Hematopoietic multipotent progenitor cell (in vitro differentiated cells): ENCODE measurements around the gene CCDC28B. TPM values are rescaled to one million over a fixed set of nuclear protein-coding genes. Genes with fewer than 3 reads are reported as not detected.

Experiments used
- DNase-seq, 3 donors: peaks; one replicate each; pipeline ENCODE4 v3.0.0-alpha.2; 2011 to 2015; ENCODE audit warnings: low read depth in 2 of 3, low spot score in 2 of 3
- total RNA-seq: library from RNA; depleted of rRNA; stranded (reverse); fragments of >200 nt; gene quantifications from one replicate; pipeline ENCODE4 v1.2.3, GENCODE V29; 2012

CCDC28B gene
- total RNA-seq, 1 donor, result 18.0 TPM

DNA sequence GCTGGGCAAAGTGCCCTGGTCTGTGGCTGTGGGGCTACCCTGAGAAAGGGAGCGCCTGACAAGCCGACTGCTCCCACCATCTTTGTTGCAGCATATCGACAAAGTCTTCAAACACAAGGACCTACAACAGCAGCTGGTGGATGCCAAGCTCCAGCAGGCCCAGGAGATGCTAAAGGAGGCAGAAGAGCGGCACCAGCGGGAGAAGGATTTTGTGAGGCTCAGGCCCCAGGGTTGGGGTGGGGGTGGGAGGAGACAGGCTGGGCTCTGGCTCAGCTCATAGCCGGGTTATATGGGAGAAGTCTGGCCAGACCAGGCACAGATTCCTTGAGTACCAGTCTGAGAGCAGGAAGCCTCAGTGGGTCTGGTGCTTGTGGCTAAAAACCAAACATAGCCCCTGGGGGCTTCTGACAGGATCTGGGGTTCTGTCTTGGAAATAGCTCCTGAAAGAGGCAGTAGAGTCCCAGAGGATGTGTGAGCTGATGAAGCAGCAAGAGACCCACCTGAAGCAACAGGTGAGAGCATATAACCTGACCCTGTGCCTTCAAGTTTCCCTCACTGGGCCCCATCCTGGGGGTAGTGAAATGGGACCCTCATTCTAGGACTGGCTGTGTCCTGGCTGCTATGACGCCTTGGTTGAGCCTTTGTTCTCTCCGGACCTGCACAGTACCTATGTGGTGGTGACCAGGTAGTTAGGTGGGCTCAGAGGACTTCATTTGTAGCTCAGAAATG, 8.0 kb upstream of the CCDC28B start:
- DNase-seq, result no peak

DNA sequence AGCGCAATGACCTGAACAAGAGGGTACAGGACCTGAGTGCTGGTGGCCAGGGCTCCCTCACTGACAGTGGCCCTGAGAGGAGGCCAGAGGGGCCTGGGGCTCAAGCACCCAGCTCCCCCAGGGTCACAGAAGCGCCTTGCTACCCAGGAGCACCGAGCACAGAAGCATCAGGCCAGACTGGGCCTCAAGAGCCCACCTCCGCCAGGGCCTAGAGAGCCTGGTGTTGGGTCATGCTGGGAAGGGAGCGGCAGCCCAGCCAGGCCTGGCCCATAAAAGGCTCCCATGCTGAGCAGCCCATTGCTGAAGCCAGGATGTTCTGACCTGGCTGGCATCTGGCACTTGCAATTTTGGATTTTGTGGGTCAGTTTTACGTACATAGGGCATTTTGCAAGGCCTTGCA, 5.4 kb upstream of the CCDC28B start:
- no peak for DNase-seq

- no peak for DNase-seq
Measured at GRCh38 chr1:32195531-32195930, 4.9 kb upstream of the CCDC28B start.

GRCh38 chr1:32195972-32196823, 4.2 kb upstream of the CCDC28B start:
- peak in 2 of 3 donors; percentile 17 to 52 for DNase-seq

DNA sequence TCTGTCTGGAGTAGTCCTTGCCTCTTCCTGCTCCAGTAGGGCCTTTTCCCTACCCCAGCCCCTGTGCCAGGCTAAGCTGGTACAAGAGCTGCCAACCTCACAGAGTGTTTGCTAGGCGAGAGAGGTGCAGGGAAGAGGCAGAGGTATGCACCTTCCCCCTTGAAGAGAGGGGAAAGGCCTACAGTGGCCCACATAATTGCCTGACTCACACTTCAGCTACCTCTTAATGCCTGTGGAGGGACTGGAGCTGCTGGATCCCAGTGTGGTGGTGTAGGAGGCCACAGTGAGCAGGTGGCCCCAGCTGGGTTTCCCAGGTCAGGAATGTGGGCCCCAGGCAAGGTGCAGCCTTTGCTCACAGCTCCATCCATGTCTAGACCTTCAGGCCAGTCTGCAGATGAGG, 3.3 kb upstream of the CCDC28B start:
- DNase-seq, result no peak

GRCh38 chr1:32197837-32198236, 2.6 kb upstream of the CCDC28B start:
- DNase-seq, result no peak

- DNase-seq, result no peak
Measured at GRCh38 chr1:32198237-32199042, 2.0 kb upstream of the CCDC28B start.

DNA sequence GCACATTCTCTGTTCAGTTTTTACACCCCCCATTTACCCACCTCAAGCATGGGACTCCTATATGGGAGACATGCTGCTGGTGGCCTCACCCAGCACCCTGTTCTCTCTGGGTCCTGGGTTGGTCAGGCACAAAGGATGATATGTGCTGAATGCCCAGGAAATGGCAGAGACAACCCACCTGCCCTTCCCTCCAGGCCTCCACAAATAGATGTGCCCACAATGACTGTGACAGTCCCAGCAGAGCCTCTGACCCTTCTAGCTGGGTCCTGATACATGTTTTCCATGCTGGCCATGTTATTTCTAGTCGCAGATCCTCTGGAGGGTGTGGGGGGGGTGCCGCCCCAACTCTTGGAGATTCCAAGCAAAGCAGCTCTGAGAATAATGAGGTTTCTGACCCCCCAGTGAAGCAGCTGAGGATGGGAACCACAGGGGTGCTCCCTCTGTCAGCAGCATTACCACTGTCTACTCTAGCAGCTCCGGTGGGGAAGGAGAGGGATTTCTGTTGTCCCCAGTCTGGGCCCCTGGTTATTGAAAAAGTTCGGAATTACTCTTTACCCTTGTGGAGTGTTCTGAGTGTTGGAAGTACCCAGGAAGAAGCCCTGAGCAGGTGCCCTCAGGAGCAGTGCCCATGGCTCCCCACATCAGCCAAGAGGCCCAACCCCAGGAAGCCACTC, 1.2 kb upstream of the CCDC28B start:
- DNase-seq, result no peak

DNA sequence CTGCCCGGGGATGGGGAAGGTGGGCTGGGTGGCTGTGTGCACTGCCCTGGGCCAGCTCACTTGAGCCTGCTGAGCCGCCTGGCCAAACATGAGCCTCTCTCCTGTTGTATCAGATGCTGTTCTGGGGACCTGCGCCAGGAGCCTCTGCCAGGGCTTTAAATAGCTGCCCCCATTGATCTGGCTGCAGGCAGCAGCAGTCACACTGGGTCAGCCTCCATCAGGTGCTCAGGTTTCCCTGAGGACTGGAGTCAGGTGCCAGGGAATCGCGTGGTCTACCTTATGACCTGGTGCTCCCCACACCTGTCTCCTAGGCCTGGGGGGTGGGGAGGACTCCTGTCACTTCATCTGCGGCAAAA, 700 bp upstream of the CCDC28B start:
- DNase-seq, result no peak

DNA sequence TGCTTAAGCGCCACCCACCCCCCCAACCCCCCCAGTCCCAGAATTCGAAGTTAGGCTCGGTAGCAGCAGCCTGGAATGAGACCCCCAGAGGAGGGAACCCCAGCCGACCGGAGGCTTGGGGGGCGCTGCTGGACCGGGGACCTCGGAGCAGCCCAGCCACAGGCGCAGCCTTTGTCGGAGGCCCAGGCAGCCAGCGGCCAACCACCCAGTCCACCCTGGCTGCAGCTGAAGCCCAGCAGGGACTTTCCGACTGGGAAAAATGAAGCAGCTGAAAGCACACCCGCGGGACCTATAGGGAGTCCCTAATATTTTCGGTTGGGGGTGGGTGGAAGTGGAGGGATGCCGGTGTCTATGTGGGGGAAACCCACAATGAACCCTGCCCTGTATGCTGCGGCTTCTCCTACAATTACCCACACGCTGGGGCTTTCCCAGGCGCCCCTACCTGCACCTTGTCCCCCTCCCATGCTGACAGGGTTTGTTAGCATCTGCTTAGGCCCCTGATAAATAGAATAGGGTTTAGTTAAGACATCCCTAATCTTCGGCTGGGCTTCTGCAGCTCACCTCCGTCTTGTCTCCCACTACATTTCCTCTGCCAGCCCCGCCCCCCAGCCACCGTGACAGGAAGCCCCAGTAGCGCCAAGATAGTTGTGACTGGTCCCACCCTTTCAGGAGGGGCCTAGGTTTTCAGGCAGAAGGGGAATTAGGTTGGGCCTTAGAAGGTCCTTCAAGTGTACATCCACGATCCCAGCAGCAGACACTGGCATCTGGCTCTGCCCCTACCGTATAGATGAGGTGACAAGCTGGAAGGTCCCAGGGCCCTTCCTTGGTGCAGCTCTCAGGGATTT, 838 bp downstream of the CCDC28B start:
- peak; percentile 58 to 78 (median 67) for DNase-seq

GRCh38 chr1:32204943-32205361, 4.6 kb downstream of the CCDC28B start:
- DNase-seq, result no peak

DNA sequence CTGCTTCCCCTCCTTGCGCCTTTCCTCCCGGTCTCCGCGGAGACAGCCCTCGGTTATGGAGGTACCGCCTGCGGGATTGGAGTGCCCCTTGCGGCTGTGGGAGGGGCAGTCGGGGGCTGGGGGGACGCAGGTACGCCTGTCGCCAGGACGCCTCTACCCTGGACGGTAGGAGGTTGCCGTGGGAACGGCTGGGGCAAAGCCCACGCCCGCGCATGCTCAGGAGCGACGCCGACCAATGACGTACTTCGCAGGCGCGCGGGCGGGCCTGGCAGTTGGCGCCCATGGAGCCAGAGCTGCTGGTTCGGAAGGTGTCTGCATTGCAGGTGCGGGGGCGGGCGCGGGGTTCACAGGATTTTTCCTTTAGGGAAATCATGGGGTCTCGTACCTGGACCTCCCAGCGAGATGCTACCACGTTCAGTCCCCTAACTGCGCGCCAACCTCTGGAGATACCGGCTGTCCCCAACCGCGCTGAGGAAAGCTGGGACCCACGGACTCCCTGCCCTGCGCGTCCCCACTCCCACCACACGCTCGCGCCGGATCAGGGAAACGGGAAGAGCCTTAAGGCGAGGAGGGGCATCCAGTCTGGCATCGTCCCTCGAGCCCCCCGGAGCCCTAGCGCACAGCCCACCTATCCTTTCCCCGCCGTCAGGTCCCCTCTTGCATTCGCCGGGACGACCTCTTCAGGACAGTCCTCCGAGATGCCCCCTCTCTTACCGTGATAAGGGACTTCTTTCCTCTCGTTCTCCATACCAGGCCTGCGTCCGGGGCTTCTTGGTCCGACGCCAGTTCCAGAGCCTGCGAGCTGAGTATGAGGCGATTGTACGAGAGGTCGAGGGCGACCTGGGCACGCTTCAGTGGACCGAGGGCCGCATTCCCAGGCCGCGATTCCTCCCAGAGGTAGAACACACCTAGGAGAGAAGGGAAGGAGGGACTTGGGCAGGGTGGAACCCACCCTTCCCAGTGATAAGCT, 5.3 kb downstream of the CCDC28B start, which contains the start of gene IQCC:
TSS of gene IQCC (plus strand) at position 271 of the 970 bp plus-strand sequence. CDS start at position 282, 11 bp downstream.
- DNase-seq, result peak; percentile 76 to 85 (median 83)

DNA sequence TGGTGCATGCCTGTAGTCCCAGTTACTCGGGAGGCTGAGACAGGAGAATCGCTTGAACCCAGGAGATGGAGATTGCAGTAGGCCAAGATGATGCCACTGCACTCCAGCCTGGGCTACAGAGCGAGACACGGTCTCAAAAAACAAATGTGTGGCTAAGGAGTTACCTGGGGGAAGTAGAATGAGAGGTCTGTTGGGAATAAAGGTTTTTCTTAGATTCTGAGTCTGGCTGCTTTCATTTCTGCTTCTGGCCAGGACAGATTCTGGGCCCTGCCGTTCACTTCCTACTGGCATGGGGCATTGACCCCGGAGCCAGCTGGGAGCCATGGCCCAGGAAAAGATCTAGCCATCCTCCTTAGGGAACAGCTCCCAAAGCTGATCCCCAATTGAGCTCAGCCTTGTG, 8.1 kb downstream of the CCDC28B start:
- no peak for DNase-seq

DNA sequence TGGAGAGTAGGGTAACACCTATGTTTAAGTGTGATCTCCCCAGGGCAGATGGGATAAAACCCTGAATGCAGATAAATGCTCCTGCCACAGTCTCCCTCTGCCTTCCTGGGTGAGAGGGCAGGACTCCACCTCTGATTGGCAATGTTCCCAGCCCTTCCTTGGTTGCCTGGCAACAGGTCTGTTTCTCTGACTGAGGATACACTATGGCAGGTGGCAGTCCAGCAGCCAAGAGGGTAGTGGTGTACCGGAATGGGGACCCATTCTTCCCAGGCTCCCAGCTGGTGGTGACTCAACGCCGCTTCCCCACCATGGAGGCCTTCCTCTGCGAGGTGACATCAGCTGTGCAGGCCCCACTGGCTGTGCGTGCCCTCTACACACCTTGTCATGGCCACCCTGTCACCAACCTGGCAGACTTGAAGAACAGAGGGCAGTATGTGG, 8.5 kb downstream of the CCDC28B start, which contains the start of gene DCDC2B:
TSS of gene DCDC2B (plus strand) at position 199 of the 438 bp plus-strand sequence. CDS start at position 204, 5 bp downstream.
- no peak for DNase-seq

DNA sequence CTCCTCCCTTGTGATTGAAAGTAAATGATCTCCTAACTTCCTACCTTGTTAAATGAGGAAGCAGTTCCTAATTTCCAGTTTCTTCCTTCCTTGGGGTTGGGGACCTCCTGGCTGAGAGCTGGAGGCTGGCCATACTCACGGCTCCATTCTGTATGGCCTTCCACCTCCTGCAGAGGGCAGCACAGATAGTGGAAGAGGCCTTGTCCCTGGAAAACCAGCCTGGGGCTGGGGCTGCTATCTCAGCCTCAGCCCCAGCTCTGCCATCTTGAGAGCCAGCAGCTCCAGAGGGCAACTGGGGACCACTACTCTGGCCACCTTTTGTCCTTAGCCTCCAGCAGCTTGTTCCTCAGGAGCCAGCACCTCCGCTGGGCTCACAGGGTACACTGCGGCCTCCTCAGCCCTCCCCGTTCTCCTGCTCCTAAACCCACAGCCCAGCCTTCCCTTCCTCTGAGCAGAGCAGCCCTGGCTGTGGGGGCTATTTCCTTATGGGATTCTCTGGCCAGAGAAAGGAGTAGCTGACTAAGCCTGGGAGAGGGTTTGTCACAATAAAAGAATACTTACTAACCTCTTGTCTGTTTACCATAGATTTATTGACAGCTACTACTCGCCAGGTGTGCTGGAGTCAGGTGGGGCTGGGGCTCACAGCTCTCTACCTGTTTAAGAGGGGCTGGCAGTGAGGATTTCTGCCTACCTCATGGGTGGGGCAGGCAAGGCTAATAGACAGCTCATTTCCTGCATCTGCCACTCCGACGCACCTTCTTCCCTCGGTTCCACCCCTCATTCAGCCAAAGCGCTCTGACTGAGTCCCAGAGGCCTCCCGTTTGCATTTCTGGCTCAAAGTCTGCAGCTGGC, 15.5 kb downstream of the CCDC28B start:
- DNase-seq, result peak in 2 of 3 donors; percentile 50 to 72

DNA sequence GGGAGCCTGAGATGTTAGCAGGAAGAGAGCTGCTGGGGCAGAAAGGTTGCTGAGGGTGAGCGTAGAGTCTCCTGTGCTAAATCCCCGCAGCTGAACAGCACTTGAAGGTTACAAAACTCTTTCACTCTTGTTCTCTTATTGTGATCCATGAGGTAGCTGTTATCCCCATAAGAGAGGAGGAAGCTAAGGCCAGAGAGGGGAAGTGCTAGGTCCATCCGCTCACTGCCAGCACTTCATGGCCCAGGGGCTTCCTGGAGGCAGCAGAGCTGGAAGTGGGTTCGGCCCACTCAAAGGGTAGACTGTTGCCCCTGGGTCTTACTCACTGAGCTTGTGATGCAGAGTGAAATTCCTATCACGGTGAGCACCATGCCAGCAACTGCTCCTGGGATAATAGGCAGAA, 16.2 kb downstream of the CCDC28B start:
- no peak for DNase-seq

GRCh38 chr1:32219022-32219421, 18.6 kb downstream of the CCDC28B start:
- no peak for DNase-seq
